ENCODE data around the gene AFG3L2. TPM values are rescaled to one million over a fixed set of nuclear protein-coding genes. Genes with fewer than 3 reads are reported as not detected.

AFG3L2 gene
- total and polyA plus RNA-seq, 2 of the 13 experiments (the other 11 are each of a cell fraction or from before 2014, with no cell fraction given): 28.6 to 86.9 TPM

GRCh38 chr18:12346240-12346565 is 30.8 kb downstream of the AFG3L2 start (continued):
- TF ChIP-seq TRAFD1 (CRISPR knock-in tag; IDR thresholded peaks at IDR 0.05; ENCODE audit: borderline replicate concordance): no peak
- no peak for TF ChIP-seq ZFP90 (CRISPR knock-in tag; IDR thresholded peaks at IDR 0.05; ENCODE audit: borderline replicate concordance)
- no peak for TF ChIP-seq POLR2AphosphoS5 (IDR thresholded peaks at IDR 0.05; ENCODE audit: low read depth, low read length)
- TF ChIP-seq ZNF737 (CRISPR knock-in tag; IDR thresholded peaks at IDR 0.05; ENCODE audit: borderline replicate concordance): no peak
- TF ChIP-seq SP4 (CRISPR knock-in tag; IDR thresholded peaks at IDR 0.05): no peak
- TF ChIP-seq SNAPC4 (CRISPR knock-in tag; IDR thresholded peaks at IDR 0.05): no peak
- no peak for TF ChIP-seq BRF2 (CRISPR knock-in tag; IDR thresholded peaks at IDR 0.05)

All from HepG2 (cell line).